SK-N-SH treated with all-trans-retinoic acid at 6 μM for 48 hours (cell line): ENCODE measurements around the gene CEP120.

ENCODE experiments used
- BACH2 ChIP-seq: fragments of 250-450 bp; sonication (Bioruptor Pico); IDR thresholded peaks from 2 replicates; pipeline ENCODE4 v1.9.0; 2021; ENCODE audit warnings: mild to moderate bottlenecking, borderline replicate concordance
- ESRRG ChIP-seq: fragments of 250-450 bp; sonication (Bioruptor Pico); IDR thresholded peaks from 2 replicates; pipeline ENCODE4 v1.6.1; 2021; ENCODE audit warnings: mild to moderate bottlenecking
- GLIS3 ChIP-seq: fragments of 250-450 bp; sonication (Bioruptor Pico); IDR thresholded peaks from 2 replicates; pipeline ENCODE4 v1.5.0; 2020; ENCODE audit warnings: mild to moderate bottlenecking, moderate library complexity
- PATZ1 ChIP-seq: fragments of 250-450 bp; sonication (Bioruptor Pico); IDR thresholded peaks from 2 replicates; pipeline ENCODE4 v1.8.0; 2020; ENCODE audit warnings: mild to moderate bottlenecking, moderate library complexity, borderline replicate concordance
- POU6F1 ChIP-seq: fragments of 250-450 bp; sonication (Bioruptor Pico); IDR thresholded peaks from 2 replicates; pipeline ENCODE4 v1.8.0; 2021; ENCODE audit warnings: low read depth, mild to moderate bottlenecking, moderate library complexity, borderline replicate concordance
- RARB ChIP-seq: fragments of 250-450 bp; sonication (Bioruptor Pico); IDR thresholded peaks from 2 replicates; pipeline ENCODE4 v1.8.0; 2021; ENCODE audit warnings: mild to moderate bottlenecking, moderate library complexity
- SNAI2 ChIP-seq: fragments of 250-450 bp; sonication (Bioruptor Pico); IDR thresholded peaks from 2 replicates; pipeline ENCODE4 v1.5.0; 2020; ENCODE audit warnings: mild to moderate bottlenecking, moderate library complexity
- TOX ChIP-seq: fragments of 250-450 bp; sonication (Bioruptor Pico); IDR thresholded peaks from 2 replicates; pipeline ENCODE4 v1.8.0; 2021; ENCODE audit warnings: mild to moderate bottlenecking, moderate library complexity, borderline replicate concordance
- ZNF565 ChIP-seq: fragments of 450-650 bp; formaldehyde crosslinking; conservative IDR thresholded peaks from 2 replicates; pipeline ENCODE4 v1.5.0; 2020; ENCODE audit warnings: low read depth, mild to moderate bottlenecking, moderate library complexity
- ZNF8 ChIP-seq: fragments of 450-650 bp; formaldehyde crosslinking; IDR thresholded peaks from 2 replicates; pipeline ENCODE4 v1.5.0; 2020; ENCODE audit warnings: mild to moderate bottlenecking, moderate library complexity

GRCh38 chr5:123300266-123300665 is 122.9 kb downstream of the CEP120 start:
- TF ChIP-seq SNAI2 (no peak), ZNF565 (CRISPR knock-in tag) (no peak), POU6F1 (CRISPR knock-in tag) (no peak), PATZ1 (CRISPR knock-in tag) (no peak), ZNF8 (CRISPR knock-in tag) (no peak), ESRRG (CRISPR knock-in tag) (no peak), RARB (CRISPR knock-in tag) (no peak), TOX (no peak), BACH2 (CRISPR knock-in tag) (no peak), GLIS3 (CRISPR knock-in tag) (no peak)
